Colonic mucosa (tissue), 4 donors: Measurements from ENCODE around the gene UNC93A. TPM values are rescaled to one million over a fixed set of nuclear protein-coding genes. Genes with fewer than 3 reads are reported as not detected.
"Not testable (repeated sequence)": the region's sequence is repeated elsewhere in the genome, so short reads cannot be mapped to it uniquely, and the experiment has no call there.

Source experiments
- DNase-seq: peaks from one replicate; pipeline ENCODE4 v3.0.0-alpha.2; 2020
- H3K27ac ChIP-seq: fragments of 200-600 bp; one replicate; pipeline ENCODE4 v1.8.0; 2021
- H3K27me3 ChIP-seq: fragments of 200-600 bp; one replicate; pipeline ENCODE4 v1.8.0; 2021
- H3K36me3 ChIP-seq: fragments of 200-600 bp; one replicate; pipeline ENCODE4 v1.8.0; 2021
- H3K4me1 ChIP-seq: fragments of 200-600 bp; one replicate; pipeline ENCODE4 v1.8.0; 2021; ENCODE audit warnings: mild to moderate bottlenecking
- H3K4me3 ChIP-seq: fragments of 200-600 bp; one replicate; pipeline ENCODE4 v1.8.0; 2021
- H3K9ac ChIP-seq, 2 donors: one replicate each; pipeline ENCODE4 v1.7.0; 2013; ENCODE audit warnings: control low read depth in 2 of 2, low read depth in 2 of 2, low read length in 2 of 2
- H3K9me3 ChIP-seq: fragments of 200-600 bp; one replicate; pipeline ENCODE4 v1.8.0; 2021
- CTCF ChIP-seq: fragments of 200-600 bp; IDR thresholded peaks from one replicate; pipeline ENCODE4 v1.8.0; 2022; ENCODE audit warnings: antibody characterized with exemption, mild to moderate bottlenecking
- intact Hi-C: fragments of 100-400 bp; cut with DNase I; formaldehyde crosslinking; loops from one replicate; pipeline ENCODE4 v1.14.1; 2022
- total RNA-seq, 2 donors: library from RNA; stranded (reverse); fragmentation: NEBNext Ultra II Directional in 1 of 2; extraction: Animal tissue kit (Norgen Biotek cat#: 25700) in 1 of 2; gene quantifications; one replicate each; pipeline ENCODE4 v1.2.1, GENCODE V29; 2021
- donor health status: healthy.
- donor health status: DM: no; HTN: no; CAD: no.
- donor health status: DM: no; HTN: no; CAD: no.

UNC93A gene
- total RNA-seq, 2 donors from 2014 or later: 0.53 to 2.5 TPM

DNA sequence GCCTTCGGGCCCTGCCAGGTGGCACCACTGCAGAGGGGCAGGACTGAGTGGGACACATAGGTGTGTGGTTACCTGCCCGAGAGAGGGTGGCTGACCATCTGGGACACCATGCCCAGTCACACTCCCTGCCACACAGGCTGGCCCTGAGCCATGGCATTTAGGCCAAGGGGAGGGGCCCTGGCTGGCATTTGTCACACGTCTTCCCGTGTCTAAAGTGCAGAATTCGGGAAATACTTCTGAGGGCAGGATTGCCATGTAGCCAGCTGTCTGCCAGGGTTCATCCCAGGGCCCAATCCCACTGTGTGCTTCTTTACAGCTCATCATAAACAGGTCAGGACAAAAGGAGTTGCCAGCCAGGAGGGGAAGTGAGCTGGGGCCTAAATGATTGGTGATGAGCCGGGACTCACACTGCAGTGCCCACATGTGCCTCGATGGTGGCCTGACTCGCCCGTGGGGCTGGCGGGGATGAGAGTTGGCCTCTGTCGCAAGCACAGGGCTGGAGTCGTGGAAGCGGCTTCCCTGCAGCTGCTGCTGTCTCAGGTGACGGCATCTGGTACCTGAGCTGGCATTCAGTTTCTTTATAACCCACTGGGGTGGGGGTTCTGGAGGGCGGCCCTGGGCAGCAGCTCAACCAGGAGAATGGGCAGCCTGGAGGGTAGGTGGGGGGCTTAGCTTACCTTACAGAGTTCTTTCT lies 5.9 kb upstream of the UNC93A start:
- DNase-seq: peak; percentile 10
- intact Hi-C loops: loop anchor here (10.0 kb wide), 1 partner anchor 70 kb away; no protein-coding TSS in a partner anchor

DNA sequence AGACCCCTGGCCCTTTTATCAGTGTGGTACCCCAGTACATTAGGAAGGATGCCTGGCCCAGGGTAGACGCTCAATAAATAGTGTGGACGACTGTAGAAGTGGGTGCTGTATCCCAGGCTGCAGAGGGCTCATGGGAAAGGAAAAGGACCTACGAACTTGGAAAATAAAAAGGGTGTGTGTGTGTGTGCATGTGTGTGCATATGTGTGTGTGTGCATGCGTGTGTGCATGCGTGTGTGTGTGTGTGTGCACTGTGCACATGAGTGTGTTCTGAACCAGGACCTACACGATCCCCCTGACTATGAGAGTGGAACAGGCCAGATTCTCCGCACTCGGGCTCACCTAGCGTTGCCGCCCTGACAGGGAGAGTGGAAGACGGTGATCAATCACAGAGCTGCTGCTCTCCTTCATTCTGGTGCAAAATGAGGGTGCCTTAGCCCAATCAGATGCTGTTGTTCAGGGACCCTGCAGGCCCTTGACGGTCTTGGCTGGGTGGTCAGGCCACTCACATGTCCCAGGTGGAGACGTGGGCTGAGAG lies 3.5 kb upstream of the UNC93A start:
- intact Hi-C loops: loop anchor here (10.0 kb wide), 1 partner anchor 67 kb away; no protein-coding TSS in a partner anchor
- DNase-seq: no peak
- H3K36me3 ChIP-seq: no peaks in the 10 kb centered on the region
- H3K9ac ChIP-seq: no peak overlapping the region
- no peaks in the 10 kb centered on the region for H3K9me3 ChIP-seq
- TF ChIP-seq CTCF: no peak
- H3K27me3 ChIP-seq: no peaks in the 10 kb centered on the region
- no peak overlapping the region for H3K4me3 ChIP-seq
- H3K4me1 ChIP-seq: no peaks in the 10 kb centered on the region
- no peak overlapping the region for H3K27ac ChIP-seq

More for the DNA sequence above, 5.9 kb upstream of the UNC93A start:
- Histone ChIP-seq H3K27ac (no peak overlapping the region), H3K4me3 (no peak overlapping the region), H3K36me3 (no peaks in the 10 kb centered on the region), H3K9me3 (no peaks in the 10 kb centered on the region), H3K9ac (no peak overlapping the region), H3K4me1 (no peaks in the 10 kb centered on the region), H3K27me3 (no peaks in the 10 kb centered on the region)
- TF ChIP-seq CTCF: no peak

- not testable (repeated sequence) for H3K9me3 ChIP-seq, DNase-seq, H3K9ac ChIP-seq, H3K4me3 ChIP-seq, H3K27ac ChIP-seq, H3K36me3 ChIP-seq, H3K27me3 ChIP-seq, H3K4me1 ChIP-seq
- peak; percentile 54 for TF ChIP-seq CTCF
- intact Hi-C loops: loop anchor here (10.0 kb wide), 1 partner anchor 66 kb away; no protein-coding TSS in a partner anchor
Measured at GRCh38 chr6:167288591-167289225, 2.4 kb upstream of the UNC93A start.

DNA sequence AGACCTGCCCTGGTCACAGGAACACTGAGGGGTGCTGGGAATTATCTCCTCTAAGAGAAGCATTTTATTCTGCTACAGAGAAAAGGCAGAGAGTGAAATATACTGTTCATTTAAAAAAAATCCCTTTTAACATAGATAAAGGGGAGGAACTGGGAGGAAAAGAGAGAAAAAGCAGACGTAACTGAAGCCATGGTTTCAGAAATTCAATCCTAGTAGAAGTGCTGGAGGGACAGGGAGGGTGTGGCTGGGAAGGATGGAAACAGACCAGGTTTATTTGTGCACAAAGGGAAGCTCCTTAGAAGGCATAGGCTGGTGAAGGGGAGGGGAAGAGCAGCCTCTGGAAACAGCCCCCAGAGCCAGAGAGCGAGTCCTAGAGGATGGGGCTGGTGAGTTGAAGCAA lies 1.8 kb upstream of the UNC93A start:
- not testable (repeated sequence) for DNase-seq, H3K9ac ChIP-seq, H3K4me1 ChIP-seq, H3K27me3 ChIP-seq, H3K27ac ChIP-seq, H3K4me3 ChIP-seq, H3K9me3 ChIP-seq, H3K36me3 ChIP-seq
- intact Hi-C loops: loop anchor here (10.0 kb wide), 1 partner anchor 66 kb away; no protein-coding TSS in a partner anchor

GRCh38 chr6:167291623-167292300 lies 647 bp downstream of the UNC93A start:
- intact Hi-C loops: no loop called here
- Histone ChIP-seq H3K4me3 (no peak overlapping the region), H3K36me3 (no peaks in the 10 kb centered on the region), H3K4me1 (no peaks in the 10 kb centered on the region), H3K27ac (no peak overlapping the region), H3K9ac (no peak overlapping the region), H3K9me3 (no peaks in the 10 kb centered on the region), H3K27me3 (no peaks in the 10 kb centered on the region)
- no peak for TF ChIP-seq CTCF
- DNase-seq: no peak
